Endothelial cell of umbilical vein (primary cell): Measurements from ENCODE around the gene FANK1. TPM values are rescaled to one million over a fixed set of nuclear protein-coding genes. Genes with fewer than 3 reads are reported as not detected.

Experiments used
- BruUV-seq: library from RNA; stranded (reverse); fragments of 400-500 nt; replicated peaks from 2 replicates; lab custom pipeline; 2021; lab: Mats Ljungman, UMichigan
- CTCF ChIA-PET: fragments of 300-600, 350-600 bp; sonication (Branson Sonifier 250); formaldehyde crosslinking; loops from one replicate; lab custom pipeline; 2021; ENCODE audit warnings: antibody characterized with exemption, inconsistent platforms; lab: Charles Lee
- POLR2A ChIA-PET: fragments of 300-600, 350-600 bp; sonication (Branson Sonifier 250); formaldehyde crosslinking; loops from one replicate; lab custom pipeline; 2021; ENCODE audit warnings: antibody characterized with exemption, inconsistent platforms; lab: Charles Lee
- DNase-seq: peaks from one replicate; pipeline ENCODE4 v3.0.0-alpha.2; 2011; ENCODE audit warnings: low read depth, low spot score
- FAIRE-seq: peaks from 2 replicates; lab custom pipeline; 2011; peaks lifted over from hg19 to GRCh38; lab: Jason Lieb, UNC
- H2AFZ ChIP-seq: 2 replicates; pipeline ENCODE4 v1.6.0; 2012; ENCODE audit warnings: low read depth, low read length, control low read depth, inconsistent platforms
- H3K27ac ChIP-seq: 2 replicates; pipeline ENCODE4 v1.5.1; 2011; ENCODE audit warnings: low read depth, mild to moderate bottlenecking, control low read depth, low read length, moderate library complexity; ENCODE audit not compliant: insufficient read depth
- H3K27me3 ChIP-seq, 2 experiments: 2 replicates each; pipeline versions ENCODE4 v1.6.0 to v1.6.1; 2011; ENCODE audit warnings: low read length in 2 of 2, mixed read lengths in 1 of 2; ENCODE audit not compliant: control insufficient read depth in 2 of 2, insufficient read depth in 2 of 2
- H3K36me3 ChIP-seq, 2 experiments: 2 replicates in 1 of 2; 3 replicates in 1 of 2; pipeline ENCODE4 v1.5.1; 2011; ENCODE audit warnings: low read length in 2 of 2, mild to moderate bottlenecking in 1 of 2, moderate library complexity in 1 of 2; ENCODE audit not compliant: control insufficient read depth in 2 of 2, insufficient read depth in 2 of 2; ENCODE audit errors: extremely low read depth in 1 of 2
- H3K4me1 ChIP-seq: 3 replicates; pipeline ENCODE4 v1.5.1; 2011; ENCODE audit warnings: mild to moderate bottlenecking, low read length; ENCODE audit not compliant: control insufficient read depth, insufficient read depth; ENCODE audit errors: extremely low read depth
- H3K4me2 ChIP-seq: 2 replicates; pipeline ENCODE4 v1.6.1; 2011; ENCODE audit warnings: low read length, control low read depth, mixed read lengths; ENCODE audit not compliant: insufficient read depth
- H3K4me3 ChIP-seq, 3 experiments: fragments of 200-600 bp in 1 of 3; sonication (generic), shearing (Covaris generic) in 1 of 3; replicated peaks in 1 of 3; 2 replicates each; pipeline ENCODE4 v1.5.1; 2011 to 2016; ENCODE audit warnings: control low read depth in 3 of 3, low read length in 3 of 3, mild to moderate bottlenecking in 2 of 3, inconsistent platforms in 1 of 3, low read depth in 1 of 3, moderate library complexity in 1 of 3; ENCODE audit not compliant: insufficient read depth in 1 of 3
- H3K79me2 ChIP-seq: 2 replicates; pipeline ENCODE4 v1.6.0; 2012; ENCODE audit warnings: low read length, inconsistent platforms; ENCODE audit not compliant: control insufficient read depth, insufficient read depth
- H3K9ac ChIP-seq: replicated peaks from 2 replicates; pipeline ENCODE3; 2011; ENCODE audit warnings: low read length, control low read depth; ENCODE audit not compliant: insufficient read depth; ENCODE audit errors: extremely low read depth
- H3K9me1 ChIP-seq: replicated peaks from 3 replicates; pipeline ENCODE4 v1.6.0; 2011; ENCODE audit warnings: mild to moderate bottlenecking, low read length; ENCODE audit not compliant: control insufficient read depth, insufficient read depth; ENCODE audit errors: extremely low read depth
- H3K9me3 ChIP-seq: replicated peaks from 2 replicates; pipeline ENCODE4 v1.5.1; 2012; ENCODE audit warnings: low read length, inconsistent platforms; ENCODE audit not compliant: control insufficient read depth, insufficient read depth
- H4K20me1 ChIP-seq: replicated peaks from 2 replicates; pipeline ENCODE3; 2011; ENCODE audit warnings: mild to moderate bottlenecking, low read length; ENCODE audit not compliant: control insufficient read depth, insufficient read depth; ENCODE audit errors: extremely low read depth
- CTCF ChIP-seq, 2 donors: IDR thresholded peaks; 1 replicate in 1 of 2; 2 replicates in 1 of 2; pipeline ENCODE4 v1.5.1; 2011; ENCODE audit warnings: low read length in 2 of 2, mild to moderate bottlenecking in 2 of 2, moderate library complexity in 2 of 2, control low read depth in 1 of 2, inconsistent platforms in 1 of 2, low read depth in 1 of 2; ENCODE audit not compliant: insufficient read depth in 1 of 2; ENCODE audit errors: extremely low read depth in 1 of 2
- EZH2 ChIP-seq: IDR thresholded peaks from 2 replicates; pipeline ENCODE4 v1.6.1; 2012; ENCODE audit warnings: borderline replicate concordance, low read depth, mild to moderate bottlenecking, moderate library complexity, low read length, inconsistent platforms; ENCODE audit not compliant: severe bottlenecking
- FOS ChIP-seq: IDR thresholded peaks from 2 replicates; pipeline ENCODE4 v1.6.1; 2011; ENCODE audit warnings: mild to moderate bottlenecking, low read length, moderate library complexity, borderline replicate concordance; ENCODE audit not compliant: insufficient read depth
- GATA2 ChIP-seq: IDR thresholded peaks from 2 replicates; pipeline ENCODE4 v1.7.0; 2011; ENCODE audit warnings: low read depth, mild to moderate bottlenecking, moderate library complexity, mixed read lengths, low read length; ENCODE audit not compliant: insufficient read length, insufficient read depth
- MAX ChIP-seq: IDR thresholded peaks from 2 replicates; pipeline ENCODE4 v1.6.1; 2011; ENCODE audit not compliant: insufficient read depth, insufficient read length
- POLR2A ChIP-seq: IDR thresholded peaks from 2 replicates; pipeline ENCODE4 v1.6.1; 2012; ENCODE audit warnings: low read depth, mild to moderate bottlenecking, control low read depth, low read length
- POLR2AphosphoS5 ChIP-seq: IDR thresholded peaks from 2 replicates; pipeline ENCODE4 v1.6.1; 2012; ENCODE audit warnings: low read depth, mild to moderate bottlenecking, control low read depth, low read length, moderate library complexity; ENCODE audit not compliant: insufficient read depth
- dilution Hi-C: fragments of 300-500 bp; cut with MboI; formaldehyde crosslinking; loops from one replicate; pipeline ENCODE4 v1.15.0; 2019; ENCODE audit warnings: low sequenced_read_pairs; ENCODE audit not compliant: extremely low pct_ligation_motif_present
- intact Hi-C: fragments of 100-400 bp; cut with micrococcal nuclease; formaldehyde crosslinking; loops from one replicate; pipeline ENCODE4 v1.10.0; 2022
- polyA plus RNA-seq, 4 experiments: library from polyadenylated mRNA; depleted of rRNA in 3 of 4; stranded (reverse) in 3 of 4; unstranded in 1 of 4; fragments of >200 nt; gene quantifications; 2 replicates each; pipeline versions ENCODE4 v1.2.1 to v1.2.3, GENCODE V29; 2011 to 2012; ENCODE audit warnings: missing spikeins in 1 of 4
- total RNA-seq: library from RNA; stranded (reverse); gene quantifications from 2 replicates; pipeline ENCODE4 v1.2.3, GENCODE V29; 2021

The FANK1 gene
- total and polyA plus RNA-seq, 2 donors (not counting 3 experiments of a cell fraction or from before 2014, with no cell fraction given): 1.6 to 1.9 TPM

GRCh38 chr10:126058104-126058503 lies 161.7 kb downstream of the FANK1 start:
- Histone ChIP-seq H3K9me1 (no peaks in the 10 kb centered on the region), H2AFZ (no peak overlapping the region), H3K4me1 (peaks cover 47% of the 10 kb centered on the region), H3K27ac (no peak overlapping the region), H3K79me2 (no peaks in the 10 kb centered on the region), H3K9me3 (no peaks in the 10 kb centered on the region), H4K20me1 (no peaks in the 10 kb centered on the region), H3K27me3 (no peaks in the 10 kb centered on the region), H3K4me2 (no peak overlapping the region), H3K4me3 (no peak overlapping the region), H3K9ac (no peak overlapping the region), H3K36me3 (no peaks in the 10 kb centered on the region)
- FAIRE-seq: no peak
- no peak for DNase-seq
- no TSS peak for BruUV-seq
- no peak for TF ChIP-seq MAX
- no peak for TF ChIP-seq POLR2AphosphoS5
- TF ChIP-seq FOS: no peak
- no peak for TF ChIP-seq CTCF (IDR thresholded peaks at IDR 0.05; ENCODE audit: extremely low read depth in 1 of 2, insufficient read depth in 1 of 2, low read depth in 1 of 2, low read length in 2 of 2)
- TF ChIP-seq GATA2: no peak
- TF ChIP-seq POLR2A: no peak
- no peak for TF ChIP-seq EZH2
- intact Hi-C loops (no loop called here), dilution Hi-C loops (no loop called here)
- ChIA-PET CTCF (no interaction called here), POLR2A (no interaction called here)
